HEK293T (cell line): ENCODE data around the gene ODF2L.

Experiments
- CTCF ChIA-PET: fragments of 350-600 bp; formaldehyde crosslinking; extraction: SDS; loops from one replicate; lab custom pipeline; 2021; ENCODE audit warnings: antibody characterized with exemption, inconsistent platforms; lab: Yijun Ruan, JAX
- POLR2A ChIA-PET: fragments of 350-600 bp; formaldehyde crosslinking; extraction: SDS; loops from one replicate; lab custom pipeline; 2020; ENCODE audit warnings: antibody characterized with exemption, inconsistent platforms; lab: Yijun Ruan, JAX
- DNase-seq: peaks from one replicate; pipeline ENCODE4 v3.0.0; 2012; ENCODE audit warnings: mixed read lengths; ENCODE audit errors: extremely low spot score
- ARNT ChIP-seq: fragments of 450-650 bp; IDR thresholded peaks from 2 replicates; pipeline ENCODE4 v1.6.1; 2017; ENCODE audit warnings: mild to moderate bottlenecking
- BHLHE40 ChIP-seq: fragments of 450-650 bp; IDR thresholded peaks from 2 replicates; pipeline ENCODE4 v1.6.1; 2016; ENCODE audit warnings: mild to moderate bottlenecking, moderate library complexity, borderline replicate concordance
- CTBP1 ChIP-seq: fragments of 450-650 bp; IDR thresholded peaks from 2 replicates; pipeline ENCODE4 v1.6.1; 2016; ENCODE audit warnings: borderline replicate concordance
- ELF4 ChIP-seq: fragments of 450-650 bp; IDR thresholded peaks from 2 replicates; pipeline ENCODE4 v1.6.1; 2017; ENCODE audit warnings: antibody characterized with exemption
- FOXA1 ChIP-seq: fragments of 450-650 bp; IDR thresholded peaks from 2 replicates; pipeline ENCODE4 v1.6.1; 2016; ENCODE audit warnings: mild to moderate bottlenecking
- FOXK2 ChIP-seq: fragments of 450-650 bp; IDR thresholded peaks from 2 replicates; pipeline ENCODE4 v1.6.1; 2016; ENCODE audit warnings: mild to moderate bottlenecking
- FOXM1 ChIP-seq: fragments of 450-650 bp; IDR thresholded peaks from 2 replicates; pipeline ENCODE4 v1.6.1; 2017; ENCODE audit warnings: mild to moderate bottlenecking, borderline replicate concordance
- HDGF ChIP-seq: fragments of 450-650 bp; IDR thresholded peaks from 2 replicates; pipeline ENCODE4 v1.6.1; 2017; ENCODE audit warnings: antibody characterized with exemption, borderline replicate concordance
- L3MBTL2 ChIP-seq: fragments of 450-650 bp; conservative IDR thresholded peaks from 2 replicates; pipeline ENCODE4 v1.6.1; 2016; ENCODE audit warnings: mild to moderate bottlenecking
- LEF1 ChIP-seq: fragments of 450-650 bp; IDR thresholded peaks from 2 replicates; pipeline ENCODE4 v1.6.1; 2017; ENCODE audit warnings: mild to moderate bottlenecking, borderline replicate concordance
- NFRKB ChIP-seq: fragments of 450-650 bp; IDR thresholded peaks from 2 replicates; pipeline ENCODE4 v1.6.1; 2016; ENCODE audit warnings: mild to moderate bottlenecking, moderate library complexity
- SP1 ChIP-seq: fragments of 450-650 bp; IDR thresholded peaks from 2 replicates; pipeline ENCODE4 v1.6.1; 2017
- SUZ12 ChIP-seq: fragments of 450-650 bp; IDR thresholded peaks from 2 replicates; pipeline ENCODE4 v1.6.1; 2016; ENCODE audit warnings: mild to moderate bottlenecking
- TARDBP ChIP-seq: fragments of 450-650 bp; IDR thresholded peaks from 2 replicates; pipeline ENCODE4 v1.6.1; 2016
- ZNF384 ChIP-seq: fragments of 450-650 bp; IDR thresholded peaks from 2 replicates; pipeline ENCODE4 v1.6.1; 2016
- TF ChIP-seq, protein P1 (sequence below): fragments of 450-650 bp; IDR thresholded peaks from 2 replicates; pipeline ENCODE4 v1.6.1; 2016

The ODF2L gene

DNA sequence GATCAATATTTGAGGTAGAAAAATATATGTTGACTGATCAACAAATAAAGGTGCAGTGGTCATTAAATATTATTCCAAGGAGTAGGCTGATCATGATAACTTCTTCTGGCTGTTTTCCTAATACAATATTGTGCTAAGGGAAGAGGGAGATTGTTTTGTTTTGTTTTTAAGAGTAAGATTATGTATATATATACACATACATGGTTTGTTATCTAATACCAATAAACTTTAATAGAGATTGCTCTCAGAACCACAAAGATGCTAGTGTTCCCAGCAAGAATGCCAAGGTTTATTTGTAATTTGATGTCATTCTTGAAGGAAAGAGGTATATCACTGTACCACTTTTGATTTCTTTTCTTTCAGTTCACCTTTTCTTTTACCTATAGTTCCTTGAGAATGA, 37.9 kb upstream of the ODF2L start:
- CTCF ChIA-PET: no interaction called here

DNA sequence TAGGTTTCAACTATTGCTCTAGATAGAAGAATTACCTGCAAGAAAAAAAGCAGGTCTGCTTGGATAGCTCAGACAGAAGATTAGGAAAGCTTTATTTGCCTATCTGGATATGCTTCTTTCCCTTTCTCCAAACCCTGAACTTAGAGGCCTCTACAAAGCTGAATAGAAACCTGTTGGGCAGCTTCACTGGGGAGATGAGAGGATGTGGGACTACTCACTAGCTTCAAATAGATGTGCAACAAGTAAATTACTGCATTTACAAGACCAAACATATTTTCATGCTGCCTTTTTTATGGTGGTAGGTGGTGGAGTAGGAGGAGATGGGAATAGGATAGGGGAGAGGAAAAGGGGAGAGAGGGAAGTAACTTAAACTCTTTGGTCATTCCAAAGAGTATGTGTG, 34.3 kb upstream of the ODF2L start:
- DNase-seq: no peak
- CTCF ChIA-PET: interaction anchor here (0.7 kb wide), 1 partner anchor 43 kb away, joined by 3 read pairs; no protein-coding TSS in a partner anchor
- POLR2A ChIA-PET: no interaction called here
- TF ChIP-seq, protein P1, sequence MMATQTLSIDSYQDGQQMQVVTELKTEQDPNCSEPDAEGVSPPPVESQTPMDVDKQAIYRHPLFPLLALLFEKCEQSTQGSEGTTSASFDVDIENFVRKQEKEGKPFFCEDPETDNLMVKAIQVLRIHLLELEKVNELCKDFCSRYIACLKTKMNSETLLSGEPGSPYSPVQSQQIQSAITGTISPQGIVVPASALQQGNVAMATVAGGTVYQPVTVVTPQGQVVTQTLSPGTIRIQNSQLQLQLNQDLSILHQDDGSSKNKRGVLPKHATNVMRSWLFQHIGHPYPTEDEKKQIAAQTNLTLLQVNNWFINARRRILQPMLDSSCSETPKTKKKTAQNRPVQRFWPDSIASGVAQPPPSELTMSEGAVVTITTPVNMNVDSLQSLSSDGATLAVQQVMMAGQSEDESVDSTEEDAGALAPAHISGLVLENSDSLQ: no peak
- no peak for TF ChIP-seq ZNF384
- TF ChIP-seq LEF1: no peak
- no peak for TF ChIP-seq BHLHE40
- no peak for TF ChIP-seq SP1
- no peak for TF ChIP-seq TARDBP
- no peak for TF ChIP-seq NFRKB
- TF ChIP-seq L3MBTL2: no peak
- TF ChIP-seq CTBP1: no peak

More for the DNA sequence above, 37.9 kb upstream of the ODF2L start:
- POLR2A ChIA-PET: no interaction called here
- no peak for DNase-seq
- no peak for TF ChIP-seq LEF1

DNA sequence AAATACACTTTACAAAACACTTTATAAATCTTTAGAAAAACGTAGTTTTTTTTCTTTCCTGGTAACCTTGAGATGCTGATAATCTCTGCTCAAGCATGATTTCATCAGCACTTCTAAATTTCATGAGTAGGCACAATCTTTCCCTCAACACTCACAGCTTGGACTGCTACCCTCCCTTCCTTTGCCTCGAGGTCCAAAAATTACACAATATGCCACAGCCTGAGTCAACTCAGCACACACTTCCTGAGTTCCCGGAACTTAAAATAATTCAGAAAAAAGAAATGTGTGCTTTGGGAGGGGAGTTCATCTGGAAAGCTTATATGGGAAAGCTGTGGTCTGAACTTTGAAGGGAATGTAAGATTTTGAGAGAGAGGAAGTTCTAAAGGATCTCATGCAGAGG, 33.7 kb upstream of the ODF2L start:
- no peak for DNase-seq
- ChIA-PET CTCF (interaction anchor here (0.7 kb wide), 1 partner anchor 44 kb away, joined by 3 read pairs; no protein-coding TSS in a partner anchor), POLR2A (no interaction called here)
- TF ChIP-seq LEF1: no peak
- TF ChIP-seq FOXM1: no peak
- TF ChIP-seq NFRKB: no peak
- TF ChIP-seq BHLHE40: no peak
- no peak for TF ChIP-seq HDGF
- no peak for TF ChIP-seq ARNT
- no peak for TF ChIP-seq CTBP1
- TF ChIP-seq ELF4: no peak
- no peak for TF ChIP-seq L3MBTL2
- no peak for TF ChIP-seq ZNF384
- no peak for TF ChIP-seq FOXA1
- no peak for TF ChIP-seq SP1
- no peak for TF ChIP-seq SUZ12
- TF ChIP-seq, protein P1: no peak

DNA sequence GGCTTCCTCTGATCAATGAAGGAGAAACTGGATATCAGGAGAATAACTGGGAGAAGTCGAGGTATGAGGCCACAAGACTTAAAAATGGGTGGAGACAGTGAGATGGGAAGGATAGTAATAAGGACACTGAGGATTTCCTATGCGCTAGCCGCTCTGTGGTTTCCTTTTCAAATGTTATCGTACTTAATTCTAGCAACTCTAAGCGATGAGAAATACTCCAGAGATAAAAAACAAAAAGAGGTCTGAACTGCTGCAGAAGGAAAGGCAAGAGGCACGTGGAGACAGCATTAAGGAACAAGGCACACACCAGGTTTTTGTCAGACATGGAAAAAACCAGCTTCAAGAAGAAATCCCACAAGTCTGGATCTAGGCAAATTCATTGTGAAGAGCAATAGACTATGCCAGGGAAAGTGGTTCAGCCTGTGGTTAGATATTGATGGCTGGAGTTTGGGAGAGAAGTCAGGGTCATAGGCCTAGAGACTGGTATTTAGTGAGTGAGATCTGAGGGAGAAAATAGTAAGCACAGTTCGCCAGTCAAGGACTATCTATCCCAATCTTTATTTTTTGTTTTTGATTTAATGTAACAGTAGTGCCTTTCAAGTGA, 33.1 kb upstream of the ODF2L start:
- TF ChIP-seq FOXA1: no peak
- no peak for TF ChIP-seq ELF4
- no peak for TF ChIP-seq SUZ12
- TF ChIP-seq BHLHE40: no peak
- TF ChIP-seq HDGF: no peak
- TF ChIP-seq ARNT: no peak
- TF ChIP-seq, protein P1: no peak
- TF ChIP-seq TARDBP: no peak
- TF ChIP-seq NFRKB: no peak
- TF ChIP-seq ZNF384: no peak
- TF ChIP-seq L3MBTL2: no peak
- no peak for TF ChIP-seq LEF1
- TF ChIP-seq FOXM1: no peak
- no peak for TF ChIP-seq FOXK2
- TF ChIP-seq CTBP1: no peak
- no peak for TF ChIP-seq SP1
- ChIA-PET POLR2A (no interaction called here), CTCF (no interaction called here)
- no peak for DNase-seq

DNA sequence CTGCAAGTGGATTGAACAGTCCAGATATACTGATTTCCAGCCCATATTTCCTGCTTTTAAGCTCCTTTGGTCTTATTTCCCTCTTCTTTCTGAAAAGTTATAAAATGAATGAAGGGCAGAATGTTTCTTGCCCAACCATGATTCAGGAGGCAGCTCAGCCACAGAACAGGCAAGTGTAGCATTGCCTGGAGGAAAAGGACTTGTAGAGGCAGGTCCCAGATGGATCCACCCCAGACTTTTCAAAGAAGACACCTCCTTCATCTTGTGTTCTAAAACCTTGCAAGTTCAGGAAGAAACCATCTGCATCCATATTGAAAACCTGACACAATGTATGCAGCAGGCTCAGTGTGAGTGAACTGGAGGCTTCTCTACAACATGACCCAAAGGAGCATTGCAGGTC, 27.8 kb upstream of the ODF2L start, which contains the start of gene CLCA2:
CLCA2 (plus strand) TSS at position 299 of the 400 bp plus-strand sequence; CDS start at position 376, 77 bp downstream.
- CTCF ChIA-PET: no interaction called here
- no peak for DNase-seq
- TF ChIP-seq LEF1 (no peak), FOXA1 (no peak), L3MBTL2 (no peak), FOXM1 (no peak), ARNT (no peak), ZNF384 (no peak), NFRKB (no peak), ELF4 (no peak), TARDBP (no peak), HDGF (no peak), SUZ12 (no peak), SP1 (no peak), CTBP1 (no peak), BHLHE40 (no peak), FOXK2 (no peak)
- TF ChIP-seq, protein P1: no peak
- POLR2A ChIA-PET: no interaction called here

DNA sequence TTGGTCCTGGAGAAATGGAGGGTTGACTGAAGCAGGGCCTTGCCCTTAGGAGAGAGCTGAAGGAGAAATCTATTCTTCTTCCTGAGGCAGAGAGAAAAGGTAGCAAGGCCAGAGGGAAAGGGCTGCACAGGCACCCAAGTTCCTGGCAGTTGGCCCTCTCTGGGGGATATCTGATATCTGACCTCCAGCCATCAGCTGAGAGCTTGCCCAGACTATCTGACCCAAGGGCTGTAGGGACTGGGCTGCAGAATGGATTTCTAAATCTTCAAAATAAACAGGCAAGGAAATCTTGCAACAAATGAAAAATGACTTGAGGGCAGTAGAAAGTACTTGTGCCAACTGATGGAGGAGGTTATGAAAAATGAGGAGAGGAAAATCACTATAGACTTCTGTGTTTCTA, 27.4 kb upstream of the ODF2L start:
- no peak for TF ChIP-seq HDGF
- TF ChIP-seq ELF4: no peak
- TF ChIP-seq FOXM1: no peak
- TF ChIP-seq LEF1: no peak
- no peak for TF ChIP-seq ARNT
- no peak for TF ChIP-seq FOXA1
- no peak for TF ChIP-seq CTBP1
- TF ChIP-seq SUZ12: no peak
- no peak for TF ChIP-seq L3MBTL2
- TF ChIP-seq FOXK2: no peak
- TF ChIP-seq ZNF384: no peak
- no peak for TF ChIP-seq NFRKB
- no peak for TF ChIP-seq SP1
- no peak for TF ChIP-seq TARDBP
- POLR2A ChIA-PET: no interaction called here
- no peak for DNase-seq
- CTCF ChIA-PET: no interaction called here
